ENCODE results near the gene UMOD. TPM values are rescaled to one million over a fixed set of nuclear protein-coding genes. Genes with fewer than 3 reads are reported as not detected.

UMOD gene
- total and polyA plus RNA-seq, 2 donors (not counting 3 experiments of a cell fraction or from before 2014, with no cell fraction given): not detected

- dilution Hi-C loops (cut with MboI; ENCODE audit: extremely low pct_ligation_motif_present, low sequenced_read_pairs): no loop called here
Measured at GRCh38 chr16:20320592-20320991, 31.9 kb downstream of the UMOD start.

More at GRCh38 chr16:20320592-20320991, 31.9 kb downstream of the UMOD start:
- Histone ChIP-seq H3K4me3 (replicated peaks in 1 of 3; ENCODE audit: insufficient read depth in 1 of 3, low read depth in 1 of 3, low read length in 3 of 3) (no peak overlapping the region), H4K20me1 (replicated peaks; ENCODE audit: control insufficient read depth, extremely low read depth, insufficient read depth, low read length) (no peaks in the 10 kb centered on the region), H3K9me1 (replicated peaks; ENCODE audit: control insufficient read depth, extremely low read depth, insufficient read depth, low read length) (no peaks in the 10 kb centered on the region), H3K4me1 (ENCODE audit: control insufficient read depth, extremely low read depth, insufficient read depth, low read length) (no peaks in the 10 kb centered on the region), H3K36me3 (ENCODE audit: control insufficient read depth in 2 of 2, extremely low read depth in 1 of 2, insufficient read depth in 2 of 2, low read length in 2 of 2) (no peaks in the 10 kb centered on the region), H3K4me2 (ENCODE audit: insufficient read depth, low read length) (no peak overlapping the region), H3K27ac (ENCODE audit: insufficient read depth, low read depth, low read length) (no peak overlapping the region), H2AFZ (ENCODE audit: low read depth, low read length) (no peak overlapping the region), H3K27me3 (ENCODE audit: control insufficient read depth in 2 of 2, insufficient read depth in 2 of 2, low read length in 2 of 2) (no peaks in the 10 kb centered on the region), H3K79me2 (ENCODE audit: control insufficient read depth, insufficient read depth, low read length) (no peaks in the 10 kb centered on the region), H3K9me3 (replicated peaks; ENCODE audit: control insufficient read depth, insufficient read depth, low read length) (no peaks in the 10 kb centered on the region), H3K9ac (replicated peaks; ENCODE audit: extremely low read depth, insufficient read depth, low read length) (no peak overlapping the region)
- ChIA-PET CTCF (interaction anchor here (2.1 kb wide), 1 partner anchor 20 kb away, joined by 7 read pairs; no protein-coding TSS in a partner anchor), POLR2A (no interaction called here)
- TF ChIP-seq POLR2A (IDR thresholded peaks at IDR 0.05; ENCODE audit: low read depth, low read length) (no peak), MYC (IDR thresholded peaks at IDR 0.05; ENCODE audit: low read depth, low read length) (no peak), JUN (IDR thresholded peaks at IDR 0.05; ENCODE audit: borderline replicate concordance, insufficient read depth, insufficient read length, low read depth) (no peak), EZH2 (IDR thresholded peaks at IDR 0.05; ENCODE audit: borderline replicate concordance, low read depth, low read length, severe bottlenecking) (no peak), GATA2 (IDR thresholded peaks at IDR 0.05; ENCODE audit: insufficient read depth, insufficient read length, low read depth, low read length) (no peak), CTCF (IDR thresholded peaks at IDR 0.05; ENCODE audit: extremely low read depth in 1 of 2, insufficient read depth in 1 of 2, low read depth in 1 of 2, low read length in 2 of 2) (no peak), POLR2AphosphoS5 (IDR thresholded peaks at IDR 0.05; ENCODE audit: insufficient read depth, low read depth, low read length) (no peak), FOS (IDR thresholded peaks at IDR 0.05; ENCODE audit: borderline replicate concordance, insufficient read depth, low read length) (no peak)
- TF ChIP-seq, protein P1, sequence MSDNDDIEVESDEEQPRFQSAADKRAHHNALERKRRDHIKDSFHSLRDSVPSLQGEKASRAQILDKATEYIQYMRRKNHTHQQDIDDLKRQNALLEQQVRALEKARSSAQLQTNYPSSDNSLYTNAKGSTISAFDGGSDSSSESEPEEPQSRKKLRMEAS (IDR thresholded peaks at IDR 0.05; ENCODE audit: insufficient read depth, insufficient read length): no peak
- DNase-seq (ENCODE audit: low read depth, low spot score) (no peak), FAIRE-seq (no peak)
- intact Hi-C loops (cut with micrococcal nuclease): no loop called here
- no TSS peak for BruUV-seq (replicated peaks)
